Smooth muscle cell (in vitro differentiated cells): Measurements from ENCODE around the gene MBD1. TPM values are rescaled to one million over a fixed set of nuclear protein-coding genes. Genes with fewer than 3 reads are reported as not detected.

Source experiments
- DNase-seq: peaks from one replicate; lab custom pipeline; 2025; ENCODE audit not compliant: unreplicated experiment; lab: John Stamatoyannopoulos, UW
- H2AFZ ChIP-seq: fragments of 200-600 bp; sonication (generic); 2 replicates; pipeline ENCODE4 v1.6.0; 2016; ENCODE audit warnings: antibody characterized with exemption, low read depth, mild to moderate bottlenecking
- H3F3A ChIP-seq: fragments of 200-600 bp; sonication (generic); 2 replicates; pipeline ENCODE4 v1.6.0; 2017; ENCODE audit warnings: antibody characterized with exemption, low read depth
- H3K27ac ChIP-seq: fragments of 200-600 bp; sonication (generic); 2 replicates; pipeline ENCODE4 v1.5.1; 2016; ENCODE audit warnings: low read depth, mild to moderate bottlenecking
- H3K27me3 ChIP-seq: fragments of 200-600 bp; sonication (generic); 2 replicates; pipeline ENCODE4 v1.6.1; 2016; ENCODE audit warnings: low read depth, mild to moderate bottlenecking
- H3K36me3 ChIP-seq: fragments of 200-600 bp; sonication (generic); 2 replicates; pipeline ENCODE4 v1.5.1; 2016; ENCODE audit warnings: low read depth
- H3K4me1 ChIP-seq: fragments of 200-600 bp; sonication (generic); 2 replicates; pipeline ENCODE4 v1.5.1; 2016; ENCODE audit warnings: low read depth
- H3K4me2 ChIP-seq: fragments of 200-600 bp; sonication (generic); 2 replicates; pipeline ENCODE4 v1.6.0; 2016; ENCODE audit warnings: mild to moderate bottlenecking
- H3K4me3 ChIP-seq: fragments of 200-600 bp; sonication (generic); 2 replicates; pipeline ENCODE4 v1.5.1; 2016; ENCODE audit warnings: mild to moderate bottlenecking
- H3K79me2 ChIP-seq: fragments of 200-600 bp; sonication (generic); 2 replicates; pipeline ENCODE4 v1.6.0; 2016; ENCODE audit warnings: low read depth, mild to moderate bottlenecking
- H3K9ac ChIP-seq: fragments of 200-600 bp; sonication (generic); 2 replicates; pipeline ENCODE4 v1.6.0; 2016; ENCODE audit warnings: low read depth
- H3K9me3 ChIP-seq: fragments of 200-600 bp; sonication (generic); replicated peaks from 2 replicates; pipeline ENCODE4 v1.5.1; 2016; ENCODE audit warnings: low read depth
- H4K20me1 ChIP-seq: fragments of 200-600 bp; sonication (generic); 2 replicates; pipeline ENCODE4 v1.6.0; 2016; ENCODE audit warnings: low read depth
- CTCF ChIP-seq: fragments of 200-600 bp; sonication (generic); IDR thresholded peaks from 2 replicates; pipeline ENCODE4 v1.5.1; 2017; ENCODE audit warnings: borderline replicate concordance, mild to moderate bottlenecking, antibody characterized with exemption; ENCODE audit not compliant: insufficient read depth, poor library complexity, severe bottlenecking
- WGBS: methylation state at CpG from one replicate; pipeline ENCODE4 v1.1.7; 2016; ENCODE audit warnings: low lambda C conversion rate; 5-methylcytosine and 5-hydroxymethylcytosine counted together
- polyA plus RNA-seq: library from polyadenylated mRNA; unstranded; fragments of >200 nt; fragmentation: Nextera tagmentation; extraction: Ambion mirVana; gene quantifications from 2 replicates; pipeline ENCODE4 v1.2.1, GENCODE V29; 2016
- total RNA-seq: library from RNA; depleted of rRNA; stranded (reverse); fragments of >200 nt; gene quantifications from 2 replicates; pipeline ENCODE4 v1.2.3, GENCODE V29; 2014

The MBD1 gene, protein sequence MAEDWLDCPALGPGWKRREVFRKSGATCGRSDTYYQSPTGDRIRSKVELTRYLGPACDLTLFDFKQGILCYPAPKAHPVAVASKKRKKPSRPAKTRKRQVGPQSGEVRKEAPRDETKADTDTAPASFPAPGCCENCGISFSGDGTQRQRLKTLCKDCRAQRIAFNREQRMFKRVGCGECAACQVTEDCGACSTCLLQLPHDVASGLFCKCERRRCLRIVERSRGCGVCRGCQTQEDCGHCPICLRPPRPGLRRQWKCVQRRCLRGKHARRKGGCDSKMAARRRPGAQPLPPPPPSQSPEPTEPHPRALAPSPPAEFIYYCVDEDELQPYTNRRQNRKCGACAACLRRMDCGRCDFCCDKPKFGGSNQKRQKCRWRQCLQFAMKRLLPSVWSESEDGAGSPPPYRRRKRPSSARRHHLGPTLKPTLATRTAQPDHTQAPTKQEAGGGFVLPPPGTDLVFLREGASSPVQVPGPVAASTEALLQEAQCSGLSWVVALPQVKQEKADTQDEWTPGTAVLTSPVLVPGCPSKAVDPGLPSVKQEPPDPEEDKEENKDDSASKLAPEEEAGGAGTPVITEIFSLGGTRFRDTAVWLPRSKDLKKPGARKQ
- 40.3 and 61.3 TPM in 2 replicates for total RNA-seq
- polyA plus RNA-seq: 49.8 and 53.1 TPM in 2 replicates

DNA sequence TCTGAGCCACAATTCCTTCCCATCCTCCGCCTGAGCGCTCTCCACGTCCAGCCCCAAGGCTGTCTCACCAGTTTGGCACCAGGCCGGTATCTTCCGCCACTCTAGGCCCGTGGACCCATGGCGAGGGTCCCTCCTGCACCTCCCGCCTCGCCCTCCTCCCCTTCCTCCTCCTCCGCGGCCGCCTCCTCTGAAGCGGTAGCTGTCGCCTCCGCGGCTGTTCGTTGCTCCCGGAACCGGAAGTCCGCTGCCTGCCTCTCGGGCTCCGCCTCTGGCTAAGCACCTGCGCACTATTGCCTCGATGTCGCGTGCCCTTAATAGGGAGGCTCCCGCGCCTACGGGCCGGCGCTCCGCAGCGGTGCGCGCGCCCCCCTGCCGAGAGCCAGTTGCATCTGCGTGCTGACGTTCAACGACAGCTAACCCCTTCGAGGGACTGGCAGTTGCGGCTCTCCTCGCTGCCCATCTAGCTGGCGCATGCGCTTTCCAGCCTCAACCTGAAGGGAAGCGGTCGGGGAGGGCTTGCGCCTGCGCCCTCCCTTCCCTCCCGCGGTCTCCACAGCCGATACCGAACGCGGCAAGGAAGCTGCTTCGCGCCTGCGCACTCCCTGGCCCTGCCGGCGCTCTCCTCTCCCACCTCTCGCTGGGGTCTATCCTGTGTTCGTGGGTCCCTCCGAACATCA is at the start of gene MBD1:
Gene MBD1, minus strand, starts transcription at position 229 of the 677 bp plus-strand sequence. CDS start 1,531 bp downstream, outside the sequence.
- H3K27me3 ChIP-seq: no peaks in the 10 kb centered on the region
- H3F3A ChIP-seq: no peaks in the 10 kb centered on the region
- H3K4me3 ChIP-seq: peak within 1 kb of the TSS; percentile 88
- H3K4me2 ChIP-seq: peak within 1 kb of the TSS; percentile 94
- H3K79me2 ChIP-seq: peaks cover 35% of the 10 kb centered on the region
- H2AFZ ChIP-seq: peak within 1 kb of the TSS; percentile 88
- WGBS: under 1% methylated on average over 55 of the region's 63 CpGs
- peak within 1 kb of the TSS; percentile 82 for H3K27ac ChIP-seq
- peaks cover 15% of the 10 kb centered on the region for H3K4me1 ChIP-seq
- H4K20me1 ChIP-seq: peaks cover 2% of the 10 kb centered on the region
- TF ChIP-seq CTCF: no peak
- no peaks in the 10 kb centered on the region for H3K9me3 ChIP-seq
- no peaks in the 10 kb centered on the region for H3K36me3 ChIP-seq
- DNase-seq: peak; percentile 99
- peak within 1 kb of the TSS; percentile 93 for H3K9ac ChIP-seq

- no peak for DNase-seq
- Histone ChIP-seq H3K4me1 (peaks cover 4% of the 10 kb centered on the region), H4K20me1 (no peaks in the 10 kb centered on the region), H3K9me3 (no peaks in the 10 kb centered on the region), H3K4me2 (no peak overlapping the region), H3K9ac (no peak overlapping the region), H2AFZ (no peak overlapping the region), H3K79me2 (no peaks in the 10 kb centered on the region), H3K27me3 (no peaks in the 10 kb centered on the region), H3K4me3 (no peak overlapping the region), H3K36me3 (no peaks in the 10 kb centered on the region), H3K27ac (no peak overlapping the region), H3F3A (no peaks in the 10 kb centered on the region)
- TF ChIP-seq CTCF: no peak
Observed at GRCh38 chr18:50330176-50330575, 48.9 kb upstream of the MBD1 start.

GRCh38 chr18:50327983-50328382 is 46.7 kb upstream of the MBD1 start:
- TF ChIP-seq CTCF: no peak
- H3K27me3 ChIP-seq: no peaks in the 10 kb centered on the region
- H3F3A ChIP-seq: no peaks in the 10 kb centered on the region
- H3K9ac ChIP-seq: no peak overlapping the region
- no peak overlapping the region for H3K4me3 ChIP-seq
- no peak overlapping the region for H3K4me2 ChIP-seq
- DNase-seq: no peak
- no peak overlapping the region for H3K27ac ChIP-seq
- H3K79me2 ChIP-seq: no peaks in the 10 kb centered on the region
- H3K36me3 ChIP-seq: no peaks in the 10 kb centered on the region
- H3K9me3 ChIP-seq: no peaks in the 10 kb centered on the region
- H3K4me1 ChIP-seq: no peaks in the 10 kb centered on the region
- no peaks in the 10 kb centered on the region for H4K20me1 ChIP-seq
- H2AFZ ChIP-seq: no peak overlapping the region
- WGBS: 85% methylated on average over 3 of the region's 3 CpGs
